Uterus (tissue), 4 donors: ENCODE data around the gene STMN1. TPM values are rescaled to one million over a fixed set of nuclear protein-coding genes. Genes with fewer than 3 reads are reported as not detected.

Experiments
- DNase-seq, 2 donors: peaks; one replicate each; pipeline ENCODE4 v3.0.0-alpha.2; 2019 to 2020
- H3K27ac ChIP-seq, 2 donors: fragments of 200-600 bp; sonication (generic); 1 replicate in 1 of 2; 2 replicates in 1 of 2; pipeline ENCODE4 v1.5.1; 2016 to 2018
- H3K27me3 ChIP-seq, 2 donors: fragments of 200-600 bp; sonication (generic); one replicate each; pipeline ENCODE4 v1.5.1; 2018 to 2019; ENCODE audit warnings: control low read depth in 1 of 2
- H3K36me3 ChIP-seq, 2 donors: fragments of 200-600 bp; sonication (generic); one replicate each; pipeline ENCODE4 v1.5.1; 2019; ENCODE audit warnings: control low read depth in 1 of 2
- H3K4me1 ChIP-seq, 2 donors: fragments of 200-600 bp; sonication (generic); one replicate each; pipeline ENCODE4 v1.5.1; 2018 to 2019; ENCODE audit warnings: control low read depth in 1 of 2
- H3K4me3 ChIP-seq, 2 donors: fragments of 200-600 bp; sonication (generic); 1 replicate in 1 of 2; 2 replicates in 1 of 2; pipeline ENCODE4 v1.5.1; 2018 to 2019; ENCODE audit warnings: mild to moderate bottlenecking in 1 of 2
- H3K9me3 ChIP-seq, 2 donors: fragments of 200-600 bp; sonication (generic); one replicate each; pipeline ENCODE4 v1.5.1; 2019; ENCODE audit warnings: control low read depth in 1 of 2
- CTCF ChIP-seq, 4 experiments: fragments of 200-600 bp in 2 of 4; fragments of 450-650 bp in 2 of 4; sonication (generic) in 2 of 4; IDR thresholded peaks; one replicate each; pipeline ENCODE4 v1.5.1; 2016 to 2019; ENCODE audit warnings: antibody characterized with exemption in 4 of 4, mild to moderate bottlenecking in 2 of 4, moderate library complexity in 1 of 4
- POLR2A ChIP-seq, 2 donors: fragments of 450-650 bp; IDR thresholded peaks; one replicate each; pipeline ENCODE4 v1.6.1; 2016; ENCODE audit warnings: antibody characterized with exemption in 2 of 2, mild to moderate bottlenecking in 1 of 2, moderate library complexity in 1 of 2
- intact Hi-C: fragments of 100-400 bp; cut with DNase I; formaldehyde crosslinking; loops from one replicate; pipeline ENCODE4 v1.15.1; 2023; ENCODE audit warnings: low total_unique reads
- total RNA-seq, 4 donors: library from RNA; depleted of rRNA in 3 of 4; stranded (reverse); fragments of >200 nt in 3 of 4; gene quantifications; one replicate each; pipeline versions ENCODE4 v1.1.0 to v1.2.4, GENCODE V29; 2014 to 2023
- donor health status: DM: yes; HTN: yes; CAD: no.

The STMN1 gene
- total RNA-seq, 4 donors from 2014 or later, result 34.6 to 100 (median 78.2) TPM

GRCh38 chr1:25878690-25879089 is 27.5 kb downstream of the STMN1 start:
- H3K4me3 ChIP-seq, result no peak overlapping the region
- no peaks in the 10 kb centered on the region for H3K36me3 ChIP-seq
- intact Hi-C loops, result no loop called here
- H3K4me1 ChIP-seq, result no peaks in the 10 kb centered on the region
- no peaks in the 10 kb centered on the region for H3K27me3 ChIP-seq
- no peaks in the 10 kb centered on the region for H3K9me3 ChIP-seq
- no peak overlapping the region for H3K27ac ChIP-seq
- TF ChIP-seq POLR2A (IDR thresholded peaks at IDR 0.05), result no peak
- no peak for TF ChIP-seq CTCF (IDR thresholded peaks at IDR 0.05)
- DNase-seq, result no peak

GRCh38 chr1:25877155-25877554 is 29.1 kb downstream of the STMN1 start:
- Histone ChIP-seq H3K9me3 (no peaks in the 10 kb centered on the region), H3K4me3 (no peak overlapping the region), H3K27me3 (no peaks in the 10 kb centered on the region), H3K27ac (no peak overlapping the region), H3K36me3 (no peaks in the 10 kb centered on the region), H3K4me1 (peaks cover 0 to 6% of the 10 kb centered on the region in 2 donors)
- TF ChIP-seq CTCF (IDR thresholded peaks at IDR 0.05), result no peak
- no peak for TF ChIP-seq POLR2A (IDR thresholded peaks at IDR 0.05)
- intact Hi-C loops, result no loop called here
- DNase-seq, result no peak

GRCh38 chr1:25876693-25877077 is 29.5 kb downstream of the STMN1 start:
- H3K27ac ChIP-seq, result peak overlapping the region in 1 of 2 donors; percentile 90
- H3K9me3 ChIP-seq, result no peaks in the 10 kb centered on the region
- no peaks in the 10 kb centered on the region for H3K27me3 ChIP-seq
- no peak for DNase-seq
- H3K36me3 ChIP-seq, result no peaks in the 10 kb centered on the region
- TF ChIP-seq POLR2A (IDR thresholded peaks at IDR 0.05), result no peak
- TF ChIP-seq CTCF (IDR thresholded peaks at IDR 0.05), result no peak
- peaks cover 0 to 9% of the 10 kb centered on the region in 2 donors for H3K4me1 ChIP-seq
- H3K4me3 ChIP-seq, result no peak overlapping the region
- intact Hi-C loops, result no loop called here

GRCh38 chr1:25875856-25876692 is 30.1 kb downstream of the STMN1 start:
- H3K4me1 ChIP-seq, result peaks cover 0 to 10% of the 10 kb centered on the region in 2 donors
- H3K9me3 ChIP-seq, result no peaks in the 10 kb centered on the region
- H3K36me3 ChIP-seq, result no peaks in the 10 kb centered on the region
- H3K27ac ChIP-seq, result peak overlapping the region; percentile 85 to 90
- TF ChIP-seq POLR2A (IDR thresholded peaks at IDR 0.05), result no peak
- no peak for TF ChIP-seq CTCF (IDR thresholded peaks at IDR 0.05)
- intact Hi-C loops, result no loop called here
- DNase-seq, result no peak
- peak overlapping the region; percentile 63 to 66 for H3K4me3 ChIP-seq
- no peaks in the 10 kb centered on the region for H3K27me3 ChIP-seq

- peak; percentile 54 to 67 for TF ChIP-seq POLR2A (IDR thresholded peaks at IDR 0.05)
- peak in 1 of 4 experiments; percentile 6 for TF ChIP-seq CTCF (IDR thresholded peaks at IDR 0.05)
- H3K27me3 ChIP-seq, result no peaks in the 10 kb centered on the region
- no peaks in the 10 kb centered on the region for H3K9me3 ChIP-seq
- intact Hi-C loops, result no loop called here
- peak; percentile 79 for DNase-seq
- H3K4me3 ChIP-seq, result peak within 1 kb of the TSS; percentile 63 to 66
- H3K27ac ChIP-seq, result peak within 1 kb of the TSS; percentile 85 to 90
- no peaks in the 10 kb centered on the region for H3K36me3 ChIP-seq
- H3K4me1 ChIP-seq, result peaks cover 0 to 10% of the 10 kb centered on the region in 2 donors
Measured at GRCh38 chr1:25875154-25875855, 30.9 kb downstream of the STMN1 start, which contains the start of gene PAQR7. PAQR7 (minus strand) TSS chr1:25875708; CDS start chr1:25863839, 11,869 bp downstream.
